Right lobe of liver (tissue), 6 donors: Measurements from ENCODE around the gene RIBC2. TPM values are rescaled to one million over a fixed set of nuclear protein-coding genes. Genes with fewer than 3 reads are reported as not detected.

ENCODE experiments used
- ATAC-seq, 4 donors: fragments of 200-7000 bp; cut with Tn5 transposase; one replicate each; pipeline ENCODE4 v1.9.1; 2020; ENCODE audit warnings: mild to moderate bottlenecking in 4 of 4, moderate library complexity in 4 of 4
- DNase-seq, 3 donors: peaks; one replicate each; pipeline ENCODE4 v3.0.0-alpha.2; 2020
- H3K27ac ChIP-seq, 3 donors: fragments of 200-600 bp; one replicate each; pipeline ENCODE4 v1.8.0; 2022
- H3K27me3 ChIP-seq, 2 donors: fragments of 200-600 bp; one replicate each; pipeline ENCODE4 v1.8.0; 2022
- H3K36me3 ChIP-seq, 4 donors: fragments of 200-600 bp; sonication (generic) in 1 of 4; one replicate each; pipeline versions ENCODE4 v1.5.1 to v1.8.0; 2017 to 2022; ENCODE audit warnings: control low read depth in 1 of 4
- H3K4me1 ChIP-seq, 4 donors: fragments of 200-600 bp; sonication (generic) in 1 of 4; one replicate each; pipeline versions ENCODE4 v1.5.1 to v1.8.0; 2017 to 2022; ENCODE audit warnings: control low read depth in 1 of 4
- H3K4me3 ChIP-seq, 3 donors: fragments of 200-600 bp; one replicate each; pipeline ENCODE4 v1.8.0; 2022
- H3K9me3 ChIP-seq, 4 donors: fragments of 200-600 bp; sonication (generic) in 1 of 4; one replicate each; pipeline versions ENCODE4 v1.5.1 to v1.8.0; 2017 to 2022; ENCODE audit warnings: control low read depth in 1 of 4
- POLR2A ChIP-seq: fragments of 450-650 bp; IDR thresholded peaks from one replicate; pipeline ENCODE4 v1.6.1; 2017; ENCODE audit warnings: antibody characterized with exemption, mild to moderate bottlenecking
- WGBS: methylation state at CpG from one replicate; pipeline ENCODE4 v1.1.6; 2018; ENCODE audit warnings: low coverage, low lambda C conversion rate; ENCODE audit not compliant: insufficient coverage; ENCODE audit errors: missing lambda C conversion rate; 5-methylcytosine and 5-hydroxymethylcytosine counted together
- intact Hi-C, 2 donors: fragments of 100-400 bp; cut with DNase I; formaldehyde crosslinking; loops; one replicate each; pipeline versions ENCODE4 v1.11.2 to v1.14.1; 2022
- total RNA-seq, 6 experiments: library from RNA; depleted of rRNA in 2 of 6; stranded (reverse); fragments of >200 nt in 2 of 6; fragmentation: NEBNext Ultra II Directional in 3 of 6; extraction: Animal tissue kit (Norgen Biotek cat#: 25700) in 3 of 6; gene quantifications; one replicate each; pipeline versions ENCODE4 v1.1.0 to v1.2.4, GENCODE V29; 2016 to 2023
- TF ChIP-seq, protein P1 (sequence below), 4 donors: fragments of 200-600 bp in 3 of 4; fragments of 450-650 bp in 1 of 4; IDR thresholded peaks; one replicate each; pipeline versions ENCODE4 v1.5.1 to v1.8.0; 2016 to 2022; ENCODE audit warnings: antibody characterized with exemption in 4 of 4, mild to moderate bottlenecking in 2 of 4
- donor health status: DM: no; HTN: yes; CAD: no.
- donor health status: DM: no; HTN: no; CAD: no.
- donor health status: DM: no; HTN: no; CAD: no.
- donor health status: DM: no; HTN: yes; CAD: no.
- donor health status: DM: no; HTN: yes; CAD: no.

Gene RIBC2
- total RNA-seq, 6 experiments from 2014 or later, result 0.18 to 0.87 TPM; not detected in 4

DNA sequence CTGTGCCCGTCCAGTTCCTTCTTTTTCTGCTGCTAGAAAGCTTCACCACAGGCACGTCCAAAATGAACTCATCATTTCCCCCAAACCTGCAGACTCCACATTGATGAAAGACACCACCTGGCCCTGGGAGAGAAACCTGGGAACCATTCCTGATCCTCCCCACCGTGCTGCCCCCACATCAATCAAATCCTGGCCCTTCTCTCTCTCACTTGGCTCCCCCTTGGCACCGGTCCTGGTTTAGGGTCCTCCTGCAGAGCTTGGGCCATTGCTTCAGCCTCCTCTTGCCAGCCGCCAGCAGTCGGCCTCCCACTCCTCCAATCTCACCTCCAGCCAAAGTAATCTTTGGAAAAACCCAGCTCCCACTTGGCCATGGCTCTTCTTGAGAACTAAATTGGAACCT is 38.5 kb downstream of the RIBC2 start:
- DNase-seq, result no peak
- no peaks in the 10 kb centered on the region for H3K27me3 ChIP-seq
- WGBS, result 72% methylated on average over 4 of the region's 6 CpGs

DNA sequence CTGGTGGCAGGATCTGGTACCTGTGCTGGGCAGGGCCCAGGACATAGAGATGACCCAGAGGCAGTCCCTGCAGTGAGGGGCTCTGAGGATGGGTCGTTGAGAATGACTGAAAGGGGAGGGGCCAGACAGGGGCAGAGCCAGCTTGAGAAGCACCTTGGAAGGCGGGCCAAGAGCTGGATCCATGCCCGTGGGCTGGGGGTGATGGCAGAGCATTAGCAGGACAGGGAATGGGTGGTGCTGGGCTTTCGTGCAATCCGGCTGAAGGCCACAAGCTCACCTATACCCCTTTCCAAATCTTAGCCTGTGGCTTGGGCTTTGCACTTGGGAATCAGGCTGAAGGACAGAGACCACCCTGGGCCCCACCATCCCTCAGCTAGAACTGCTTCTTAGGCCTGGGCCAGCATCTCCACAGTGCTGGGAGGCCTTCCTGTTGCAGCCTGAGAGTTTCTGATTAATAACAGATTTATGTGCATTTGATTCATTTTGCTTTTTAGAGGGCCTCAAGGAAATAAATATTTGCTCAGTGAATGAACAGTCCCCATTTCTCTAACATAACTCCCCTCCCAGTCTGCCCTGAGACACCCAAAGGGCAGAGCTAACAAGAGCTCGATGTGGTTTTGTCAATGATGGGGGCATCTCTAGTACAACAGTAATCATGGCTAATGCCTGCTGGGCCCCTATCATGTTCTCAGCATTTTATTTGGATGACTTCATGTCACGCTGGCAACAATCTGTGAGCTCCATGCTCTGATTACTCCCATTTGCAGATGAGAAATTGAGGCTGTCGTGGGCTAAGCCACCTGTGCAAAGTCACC is 39.3 kb downstream of the RIBC2 start:
- ATAC-seq (no peak), DNase-seq (no peak)
- Histone ChIP-seq H3K27me3 (no peaks in the 10 kb centered on the region), H3K9me3 (no peaks in the 10 kb centered on the region), H3K36me3 (no peaks in the 10 kb centered on the region), H3K27ac (no peak overlapping the region), H3K4me1 (no peaks in the 10 kb centered on the region), H3K4me3 (no peak overlapping the region)
- 38% methylated on average over 2 of the region's 8 CpGs for WGBS
- no peak for TF ChIP-seq POLR2A
- TF ChIP-seq, protein P1, sequence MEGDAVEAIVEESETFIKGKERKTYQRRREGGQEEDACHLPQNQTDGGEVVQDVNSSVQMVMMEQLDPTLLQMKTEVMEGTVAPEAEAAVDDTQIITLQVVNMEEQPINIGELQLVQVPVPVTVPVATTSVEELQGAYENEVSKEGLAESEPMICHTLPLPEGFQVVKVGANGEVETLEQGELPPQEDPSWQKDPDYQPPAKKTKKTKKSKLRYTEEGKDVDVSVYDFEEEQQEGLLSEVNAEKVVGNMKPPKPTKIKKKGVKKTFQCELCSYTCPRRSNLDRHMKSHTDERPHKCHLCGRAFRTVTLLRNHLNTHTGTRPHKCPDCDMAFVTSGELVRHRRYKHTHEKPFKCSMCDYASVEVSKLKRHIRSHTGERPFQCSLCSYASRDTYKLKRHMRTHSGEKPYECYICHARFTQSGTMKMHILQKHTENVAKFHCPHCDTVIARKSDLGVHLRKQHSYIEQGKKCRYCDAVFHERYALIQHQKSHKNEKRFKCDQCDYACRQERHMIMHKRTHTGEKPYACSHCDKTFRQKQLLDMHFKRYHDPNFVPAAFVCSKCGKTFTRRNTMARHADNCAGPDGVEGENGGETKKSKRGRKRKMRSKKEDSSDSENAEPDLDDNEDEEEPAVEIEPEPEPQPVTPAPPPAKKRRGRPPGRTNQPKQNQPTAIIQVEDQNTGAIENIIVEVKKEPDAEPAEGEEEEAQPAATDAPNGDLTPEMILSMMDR (IDR thresholded peaks at IDR 0.05), result no peak
- intact Hi-C loops, result no loop called here

More for the DNA sequence above, 38.5 kb downstream of the RIBC2 start:
- Histone ChIP-seq H3K4me3 (no peak overlapping the region), H3K27ac (no peak overlapping the region), H3K9me3 (no peaks in the 10 kb centered on the region), H3K4me1 (no peaks in the 10 kb centered on the region), H3K36me3 (no peaks in the 10 kb centered on the region)
- TF ChIP-seq, protein P1 (IDR thresholded peaks at IDR 0.05), result no peak
- TF ChIP-seq POLR2A, result no peak
- intact Hi-C loops, result no loop called here
- ATAC-seq, result no peak

DNA sequence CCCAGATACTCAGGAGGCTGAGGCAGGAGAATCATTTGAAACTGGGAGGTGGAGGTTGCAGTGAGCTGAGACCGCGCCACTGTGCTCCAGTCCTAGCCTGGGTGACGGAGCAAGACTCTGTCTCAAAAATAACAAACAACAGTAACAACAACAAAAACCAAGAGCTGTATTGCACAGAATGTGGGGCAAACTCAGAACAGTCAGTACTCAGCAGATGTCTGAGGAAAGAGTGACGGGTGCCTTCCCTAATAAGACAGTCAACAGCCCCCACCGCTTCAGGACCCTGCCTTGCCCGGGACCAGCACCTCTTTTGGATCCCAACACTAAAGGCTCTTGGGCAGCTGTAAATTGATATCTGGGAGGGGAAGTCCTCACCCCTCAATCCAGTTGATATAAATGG is 40.3 kb downstream of the RIBC2 start:
- no peak for TF ChIP-seq POLR2A
- TF ChIP-seq, protein P1 (IDR thresholded peaks at IDR 0.05), result no peak
- Histone ChIP-seq H3K27ac (no peak overlapping the region), H3K27me3 (no peaks in the 10 kb centered on the region), H3K4me3 (no peak overlapping the region), H3K36me3 (no peaks in the 10 kb centered on the region), H3K9me3 (no peaks in the 10 kb centered on the region), H3K4me1 (no peaks in the 10 kb centered on the region)
- DNase-seq (no peak), ATAC-seq (no peak)
- WGBS, result 97% methylated on average over 5 of the region's 6 CpGs
- intact Hi-C loops, result no loop called here

DNA sequence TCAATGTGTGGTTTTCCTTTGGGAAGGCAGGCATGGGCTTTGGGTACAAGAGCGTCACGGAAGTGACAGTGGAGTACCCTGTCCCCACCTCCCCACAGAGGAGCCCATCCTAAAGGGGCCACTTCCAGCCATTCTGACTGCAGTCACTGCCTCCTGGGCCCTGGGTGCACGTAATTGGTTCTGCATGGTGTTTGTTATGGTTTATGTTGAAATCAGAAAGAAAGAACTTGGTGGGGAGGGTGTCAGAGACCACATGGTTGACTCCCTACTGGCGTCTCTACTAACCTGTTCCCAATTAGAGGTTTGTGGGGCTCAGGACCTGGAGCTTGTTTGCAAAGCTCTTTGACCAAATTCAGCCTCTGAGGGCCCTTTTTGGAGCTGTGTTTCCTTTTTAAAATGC is 40.8 kb downstream of the RIBC2 start:
- ATAC-seq (no peak), DNase-seq (no peak)
- Histone ChIP-seq H3K27me3 (no peaks in the 10 kb centered on the region), H3K4me3 (no peak overlapping the region), H3K4me1 (no peaks in the 10 kb centered on the region), H3K36me3 (no peaks in the 10 kb centered on the region), H3K9me3 (no peaks in the 10 kb centered on the region), H3K27ac (no peak overlapping the region)
- TF ChIP-seq, protein P1 (IDR thresholded peaks at IDR 0.05), result no peak
- TF ChIP-seq POLR2A, result no peak
- intact Hi-C loops, result no loop called here
- 57% methylated on average over 4 of the region's 4 CpGs for WGBS
